OCI-M2 (cell line): ENCODE measurements around the gene DRC1.

Experiments used
- DNase-seq: peaks from one replicate; lab custom pipeline; 2025; ENCODE audit not compliant: unreplicated experiment; lab: John Stamatoyannopoulos, UW

Gene DRC1

DNA sequence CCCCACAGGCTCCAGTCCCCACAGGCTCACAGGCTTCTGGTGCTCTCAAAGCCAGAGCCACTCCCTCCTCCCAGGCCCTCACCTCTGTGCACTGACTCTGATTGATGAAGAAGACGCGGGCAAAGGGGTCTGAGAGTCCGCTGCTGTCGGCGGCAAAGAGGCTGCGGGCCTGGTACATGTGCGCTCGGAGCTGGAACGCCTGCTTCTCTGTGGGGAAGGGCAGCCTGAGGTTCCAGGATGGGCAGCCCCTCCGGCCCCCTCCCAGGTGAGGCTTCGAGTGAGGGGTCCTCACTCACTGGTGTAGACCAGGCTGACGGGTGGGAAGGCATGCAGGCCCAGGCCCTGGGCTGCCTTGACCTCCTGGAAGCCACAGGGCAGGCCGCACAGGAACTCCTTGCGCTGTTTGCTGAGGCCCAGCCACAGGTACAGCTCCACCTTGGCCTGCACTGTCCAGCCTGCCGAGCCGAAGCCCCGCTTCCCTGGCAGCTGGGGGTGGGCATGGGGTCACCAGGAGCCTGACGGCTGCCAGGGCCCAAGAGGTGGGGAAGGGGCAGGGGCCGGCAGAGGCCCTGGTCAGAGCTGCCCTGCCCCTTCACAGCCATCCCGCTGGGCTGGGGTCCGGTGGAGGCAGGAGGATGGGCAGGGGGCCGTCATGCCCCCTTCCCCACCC, 74.2 kb downstream of the DRC1 start:
- DNase-seq, result no peak

DNA sequence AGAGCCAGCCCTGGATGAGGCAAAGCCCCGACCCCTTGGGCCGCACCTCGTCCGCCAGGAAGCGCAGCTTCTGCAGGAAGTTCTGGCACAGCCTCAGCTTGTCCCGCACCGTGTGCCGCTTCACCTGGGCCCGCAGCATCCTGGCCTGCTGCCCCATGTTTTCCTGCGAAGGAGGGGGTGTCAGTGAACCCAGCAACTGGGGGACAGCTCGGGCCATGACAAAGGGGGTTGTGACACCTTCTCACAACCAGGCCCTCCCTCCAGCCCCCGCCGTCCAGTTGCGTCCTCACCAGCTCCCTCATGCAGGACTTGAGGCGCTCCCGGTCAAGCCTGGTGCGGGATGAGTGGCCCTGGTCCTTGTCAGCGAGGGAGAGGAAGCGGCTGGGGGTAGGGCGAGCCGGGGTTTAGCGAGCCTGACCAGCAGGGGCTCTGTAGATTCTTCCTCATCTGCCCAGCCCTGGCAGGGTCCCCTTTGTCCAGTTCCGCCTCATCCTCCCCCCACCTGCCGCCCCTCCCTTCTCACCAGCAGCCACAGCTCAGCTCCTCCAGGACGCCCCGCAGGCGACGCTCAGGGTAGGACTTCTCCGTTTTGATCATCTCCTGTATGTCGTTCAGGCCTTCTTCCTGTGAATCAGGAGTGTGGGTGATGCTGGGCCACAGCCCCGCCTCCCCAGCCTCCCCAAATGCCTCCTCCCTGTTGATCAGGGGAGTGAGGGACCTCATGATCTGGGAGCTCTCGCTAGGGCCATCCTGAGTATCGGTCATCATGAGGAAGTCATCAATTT, 75.6 kb downstream of the DRC1 start:
- DNase-seq, result no peak

DNA sequence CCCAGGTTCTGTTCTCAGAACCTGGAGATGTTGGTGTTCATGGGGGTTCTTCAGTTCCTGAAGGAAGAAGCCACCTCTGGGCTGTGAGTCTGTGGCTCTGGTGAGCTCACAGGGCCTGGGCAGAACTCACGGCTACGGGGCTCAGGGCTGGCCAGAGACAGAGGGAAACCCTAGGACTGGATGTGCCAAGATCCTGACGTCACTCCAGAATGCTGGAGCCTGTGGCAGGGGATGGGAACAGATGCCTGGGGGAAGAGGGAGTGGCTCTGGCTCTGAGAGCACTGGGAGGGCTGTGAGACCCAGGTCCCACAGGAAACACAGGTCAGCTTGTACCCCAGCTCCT, 76.2 kb downstream of the DRC1 start, which contains the start of gene OTOF:
Gene OTOF (minus strand): TSS at position 214 of the 343 bp plus-strand sequence.
- DNase-seq, result no peak

DNA sequence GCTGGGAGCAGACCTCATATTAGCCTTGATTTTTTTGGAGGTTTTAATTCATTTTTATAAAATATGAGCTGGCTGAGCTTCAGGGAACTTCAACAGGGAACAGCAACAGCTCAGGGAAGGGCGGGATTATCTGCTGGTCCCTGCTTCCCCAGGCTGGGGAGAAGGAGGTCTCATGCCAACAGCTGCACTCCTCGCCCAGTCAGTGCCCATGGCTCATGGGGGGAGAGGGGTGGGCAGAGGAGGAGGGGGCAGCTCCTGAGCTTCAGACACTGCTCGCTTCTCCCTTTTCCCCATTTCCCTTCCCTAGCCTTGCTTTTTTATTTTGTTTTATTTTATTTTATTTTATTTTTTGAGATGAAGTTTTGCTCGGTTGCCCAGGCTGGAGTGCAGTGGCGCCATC, 76.6 kb downstream of the DRC1 start:
- DNase-seq, result no peak

DNA sequence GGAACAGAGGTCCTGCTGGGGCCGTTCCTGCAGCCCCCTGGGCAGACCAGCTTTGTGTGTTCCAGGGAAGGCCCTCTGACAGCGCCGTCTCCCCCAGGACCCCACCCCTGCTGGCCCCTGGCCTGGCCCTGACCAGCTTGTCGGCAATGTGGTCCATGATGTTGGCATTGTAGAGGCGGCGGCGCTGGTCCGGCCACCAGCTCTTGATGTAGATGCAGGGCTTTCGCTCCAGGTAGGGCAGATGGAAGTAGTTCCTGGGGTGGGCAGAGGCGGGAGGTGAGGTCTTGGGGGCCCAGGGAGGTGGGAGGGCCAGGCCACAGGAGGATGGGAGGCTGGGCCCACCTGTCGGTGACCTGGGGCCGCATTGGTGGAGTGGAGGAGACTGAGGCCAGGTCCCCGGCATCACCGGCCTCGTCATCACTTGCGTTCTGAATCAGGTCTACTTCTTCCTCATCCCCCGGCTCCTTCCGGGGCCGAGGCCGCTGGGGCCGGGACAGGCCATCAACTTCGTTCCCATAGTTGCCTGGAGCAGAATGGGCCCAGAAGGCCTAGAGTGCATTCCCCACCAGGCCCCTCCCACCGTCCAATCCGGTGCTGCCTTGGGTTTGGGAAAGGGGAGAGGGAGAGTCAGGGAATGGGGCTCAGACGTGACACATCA, 77.5 kb downstream of the DRC1 start:
- DNase-seq, result no peak

DNA sequence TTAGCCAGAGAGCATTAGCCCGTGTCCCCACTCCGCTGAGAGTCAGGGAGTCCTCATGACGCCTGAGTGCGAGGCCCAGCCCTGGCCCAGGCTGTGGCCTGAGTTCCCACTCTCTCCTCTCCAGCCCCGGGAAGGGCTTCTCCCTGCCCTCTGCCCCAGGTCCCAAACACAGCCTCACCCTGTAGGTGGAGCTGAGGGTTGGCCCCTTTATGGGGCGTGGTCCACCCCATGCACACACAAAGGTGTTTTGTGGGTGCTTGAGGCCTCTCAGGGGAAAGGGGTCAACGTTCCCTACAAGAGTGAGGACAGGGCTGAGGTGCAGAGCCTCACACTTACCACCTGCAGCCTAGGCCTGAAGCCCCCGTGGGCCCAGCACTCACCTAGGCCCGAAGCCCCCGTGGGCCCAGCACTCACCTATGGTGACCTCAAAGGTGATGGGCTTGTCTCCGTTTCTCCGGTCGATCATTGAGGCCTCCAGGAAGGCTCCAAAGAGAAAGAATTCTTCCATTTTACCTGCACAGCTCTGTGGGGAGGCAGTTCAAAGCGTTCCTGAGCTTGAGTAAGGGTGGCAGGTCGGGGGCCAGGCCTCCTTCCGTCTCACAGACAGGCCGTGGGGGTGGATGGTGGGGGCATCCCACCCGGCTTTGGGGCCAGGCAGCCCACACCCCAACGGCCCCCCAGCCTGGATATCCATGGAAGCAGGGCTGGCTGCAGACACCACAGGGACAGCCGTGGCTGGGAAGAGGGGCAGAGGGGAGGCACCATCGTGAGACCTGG, 78.3 kb downstream of the DRC1 start:
- DNase-seq, result no peak

DNA sequence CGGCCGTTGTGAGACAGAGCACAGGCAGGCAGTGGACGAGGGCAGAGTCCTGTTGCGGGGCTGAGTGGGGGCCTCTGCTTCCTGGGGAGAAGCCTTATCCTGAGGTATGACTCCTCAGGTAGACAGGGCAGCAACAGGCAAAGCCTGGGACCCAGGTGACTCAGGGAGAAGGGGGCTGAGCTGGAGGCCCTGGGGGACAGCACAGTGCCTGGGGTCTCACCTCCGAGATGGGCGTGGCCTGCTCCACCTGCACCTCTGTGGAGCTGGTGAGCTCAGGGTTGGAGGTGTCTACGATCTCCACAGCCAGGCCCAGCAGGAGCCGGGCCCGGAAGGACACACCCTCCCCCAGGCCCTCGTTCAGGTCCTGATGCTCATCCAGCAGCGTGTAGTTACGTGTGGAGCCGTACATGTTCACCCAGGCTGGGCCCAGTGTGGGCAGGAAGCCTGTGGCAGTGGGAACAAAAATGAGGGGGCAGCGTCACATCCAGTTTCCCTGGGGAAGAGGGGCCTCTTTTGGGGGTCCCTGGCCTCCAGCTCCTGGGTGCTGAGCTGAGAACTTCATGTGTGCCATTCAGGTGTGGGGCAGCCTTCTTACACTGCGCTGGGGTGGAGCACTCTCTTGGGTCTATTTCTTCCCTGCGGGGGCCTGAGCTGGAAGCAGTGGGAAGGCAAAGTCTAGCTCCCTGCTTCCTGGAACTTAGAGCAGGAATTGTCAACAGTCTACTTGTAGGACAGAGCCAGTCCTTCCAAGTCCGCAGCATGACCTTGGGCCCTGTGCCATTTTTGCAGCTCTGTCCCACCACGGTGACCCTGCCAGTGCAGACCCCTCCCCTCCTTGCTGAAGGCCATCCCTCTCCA, 79.1 kb downstream of the DRC1 start:
- DNase-seq, result no peak

DNA sequence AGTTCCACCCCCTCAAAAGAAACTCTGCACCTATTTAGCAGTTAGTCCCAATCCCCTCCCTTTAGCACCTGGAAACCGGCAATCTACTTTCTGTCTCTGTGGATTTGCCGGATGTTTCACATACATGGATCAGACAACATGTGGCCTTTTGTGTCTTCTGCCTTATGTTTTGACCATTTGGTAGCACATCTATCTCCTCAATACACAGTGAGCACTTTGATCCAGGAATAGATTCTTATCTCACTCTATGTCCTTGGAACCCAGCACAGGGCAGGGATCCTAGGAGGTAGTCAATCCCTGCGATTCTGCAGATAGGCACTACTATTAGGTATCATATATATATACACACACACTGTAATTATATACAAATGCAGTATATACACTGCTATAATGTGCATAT, 80.0 kb downstream of the DRC1 start:
- no peak for DNase-seq

DNA sequence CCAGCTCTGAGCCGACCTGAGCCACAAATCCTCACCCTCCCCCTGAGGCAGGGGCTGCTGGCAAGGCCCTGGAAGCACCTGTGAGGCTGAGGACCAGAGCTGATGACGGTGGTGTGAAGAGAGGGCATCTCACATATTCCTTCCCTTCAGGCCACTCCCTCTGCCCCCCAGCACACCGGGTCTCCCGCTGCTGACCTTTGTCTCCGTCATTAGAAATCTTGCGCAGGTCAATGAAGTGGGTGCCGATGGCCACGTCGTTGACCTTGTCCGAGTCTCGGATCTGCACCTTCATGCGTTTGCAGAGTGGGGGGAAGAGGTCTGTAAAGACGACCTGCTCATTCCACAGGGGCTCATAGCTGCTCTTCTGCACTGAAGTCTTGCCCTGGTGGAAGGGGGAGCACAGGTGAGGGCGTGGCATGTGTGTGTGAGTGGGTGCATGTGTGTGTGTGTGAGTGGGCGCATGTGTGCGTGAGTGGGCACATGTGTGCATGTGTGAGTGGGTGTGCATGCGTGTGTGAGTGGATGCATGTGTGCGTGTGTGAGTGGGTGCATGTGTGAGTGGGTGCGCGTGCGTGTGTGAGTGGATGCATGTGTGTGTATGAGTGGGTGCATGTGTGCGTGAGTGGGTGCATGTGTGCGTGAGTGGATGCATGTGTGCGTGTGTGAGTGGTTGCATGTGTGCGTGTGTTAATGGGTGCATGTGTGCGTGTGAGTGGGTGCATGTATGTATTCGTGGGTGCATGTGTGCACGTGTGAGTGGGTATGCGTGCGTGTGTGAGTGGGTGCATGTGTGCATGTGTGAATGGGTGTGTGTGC, 80.7 kb downstream of the DRC1 start:
- DNase-seq, result no peak

DNA sequence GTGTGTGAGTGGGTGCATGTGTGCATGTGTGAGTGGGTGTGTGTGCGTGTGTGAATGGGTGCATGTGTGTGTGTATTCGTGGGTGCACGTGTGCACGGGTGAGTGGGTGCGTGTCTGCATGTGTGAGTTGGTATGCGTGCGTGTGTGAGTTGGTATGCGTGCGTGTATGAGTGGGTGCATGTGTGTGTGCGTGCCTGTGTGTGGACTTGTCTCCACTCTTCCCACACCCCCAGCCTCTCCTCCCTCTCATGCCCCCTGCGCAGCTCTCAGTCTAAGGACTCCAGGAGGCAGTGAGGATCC, 81.3 kb downstream of the DRC1 start:
- no peak for DNase-seq

DNA sequence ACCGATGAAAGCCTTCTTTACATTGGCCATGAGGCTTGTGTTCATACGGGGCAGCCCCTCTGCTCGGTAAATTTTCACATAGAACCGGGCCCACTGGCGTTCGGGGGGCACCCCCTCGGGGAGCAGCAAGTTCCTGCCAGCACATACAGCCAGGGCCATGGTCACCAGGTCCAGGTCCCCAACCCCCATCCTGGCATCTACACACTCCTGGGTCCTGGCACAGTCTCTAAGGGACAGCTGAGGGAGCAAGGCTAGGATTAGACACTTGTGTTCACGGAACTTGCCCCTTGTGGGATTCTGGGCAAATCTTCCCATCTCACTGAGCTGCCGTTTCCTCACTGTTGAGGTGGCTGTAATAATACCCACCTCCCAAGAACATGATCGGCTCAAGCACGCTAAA, 81.8 kb downstream of the DRC1 start:
- no peak for DNase-seq

DNA sequence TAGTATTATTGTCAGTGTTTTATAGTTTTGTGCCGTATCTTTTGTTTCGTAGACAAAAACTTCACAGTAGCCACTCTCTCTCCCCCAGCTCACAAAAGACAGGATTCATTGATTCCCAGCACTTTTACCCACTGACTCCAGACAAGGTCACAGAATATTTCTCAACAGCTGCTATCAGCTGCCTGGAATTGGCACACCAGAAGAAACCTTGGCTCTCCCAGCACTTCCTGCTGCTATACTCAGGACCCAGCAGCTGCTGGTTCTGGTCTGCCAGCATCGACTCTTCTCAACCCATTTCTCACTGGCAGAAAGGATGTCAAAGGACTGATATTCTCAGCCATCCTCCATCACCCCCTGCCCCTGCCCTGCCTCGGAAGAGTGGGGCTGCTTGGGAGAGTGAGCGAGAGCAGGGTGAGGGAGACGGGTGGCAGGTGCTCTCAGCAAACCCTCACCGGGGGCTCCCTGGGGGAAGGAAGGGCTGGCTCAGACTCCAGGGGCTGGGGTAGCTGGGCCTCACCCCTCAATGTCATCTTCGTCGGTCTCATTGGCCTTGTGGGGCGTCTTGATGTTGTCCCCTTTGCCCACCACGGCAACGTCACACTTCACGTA, 82.3 kb downstream of the DRC1 start:
- no peak for DNase-seq

DNA sequence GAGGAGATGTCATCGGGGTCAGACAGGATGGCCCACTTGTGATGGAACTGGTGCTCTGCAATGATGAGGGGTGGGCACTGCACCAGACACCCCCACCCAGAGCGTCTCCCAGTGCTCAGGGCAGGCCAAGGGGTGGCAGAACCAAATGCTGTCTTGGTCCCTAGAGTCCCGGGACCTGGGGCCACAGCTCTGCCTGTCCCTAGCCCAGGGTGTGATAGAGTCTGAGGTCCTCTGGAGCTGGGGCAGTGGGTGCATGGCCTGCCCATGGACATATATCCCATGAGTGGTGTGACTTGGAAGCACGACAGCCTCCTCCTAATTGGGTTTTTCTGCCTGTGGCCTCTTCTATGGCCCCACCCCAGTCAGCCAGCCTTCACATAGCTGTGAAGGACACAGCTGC, 82.9 kb downstream of the DRC1 start:
- DNase-seq, result no peak

DNA sequence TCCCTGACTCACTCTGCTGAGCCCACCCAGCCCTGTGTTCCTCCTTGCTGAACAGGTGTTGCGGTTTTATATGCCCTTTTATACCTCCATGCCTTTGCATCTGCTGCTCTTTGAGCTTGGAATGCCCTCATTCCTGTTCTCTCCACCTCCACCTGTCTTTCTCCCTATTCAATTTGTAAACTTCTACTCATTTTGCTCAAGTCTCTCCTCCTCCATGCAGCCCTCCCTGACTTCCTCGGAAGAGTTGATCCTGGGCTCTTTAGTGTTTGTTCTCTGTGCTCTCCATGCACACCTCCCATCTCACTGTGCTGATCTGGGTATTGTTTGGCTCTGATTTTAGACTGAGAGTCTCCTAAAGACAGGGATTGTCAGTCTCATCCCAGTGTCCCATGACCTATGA, 83.4 kb downstream of the DRC1 start:
- no peak for DNase-seq

DNA sequence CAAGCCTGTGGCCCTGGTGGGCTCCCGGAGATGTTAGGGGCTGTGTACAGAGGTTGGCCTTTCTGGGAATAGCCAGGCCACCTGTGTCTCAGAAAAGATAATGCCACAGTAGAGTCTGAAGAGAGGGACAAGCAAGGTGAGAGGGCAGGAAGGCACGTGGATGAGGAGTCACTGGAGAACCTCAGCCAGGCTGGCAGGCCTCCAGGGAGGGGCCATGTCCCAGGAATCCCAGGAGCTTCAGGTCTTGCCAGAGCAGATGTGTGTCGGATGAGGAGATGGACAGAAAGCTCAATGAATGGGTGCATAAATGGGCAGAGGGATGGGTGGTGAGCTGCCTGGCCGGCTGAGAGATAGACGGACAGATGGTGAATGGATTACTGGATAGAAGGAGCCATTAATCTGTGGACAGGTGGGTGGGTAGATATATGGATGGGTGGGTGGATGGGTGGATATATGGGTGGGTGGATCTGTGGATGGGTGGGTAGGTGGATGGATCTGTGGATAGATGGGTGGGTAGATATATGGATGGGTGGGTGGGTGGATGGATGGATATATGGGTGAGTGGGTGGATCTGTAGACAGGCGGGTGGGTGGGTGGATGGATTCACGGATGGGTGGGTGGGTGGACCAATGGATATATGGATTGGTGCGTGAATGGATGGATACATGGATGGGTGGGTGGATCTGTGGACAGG, 84.2 kb downstream of the DRC1 start:
- DNase-seq, result no peak

DNA sequence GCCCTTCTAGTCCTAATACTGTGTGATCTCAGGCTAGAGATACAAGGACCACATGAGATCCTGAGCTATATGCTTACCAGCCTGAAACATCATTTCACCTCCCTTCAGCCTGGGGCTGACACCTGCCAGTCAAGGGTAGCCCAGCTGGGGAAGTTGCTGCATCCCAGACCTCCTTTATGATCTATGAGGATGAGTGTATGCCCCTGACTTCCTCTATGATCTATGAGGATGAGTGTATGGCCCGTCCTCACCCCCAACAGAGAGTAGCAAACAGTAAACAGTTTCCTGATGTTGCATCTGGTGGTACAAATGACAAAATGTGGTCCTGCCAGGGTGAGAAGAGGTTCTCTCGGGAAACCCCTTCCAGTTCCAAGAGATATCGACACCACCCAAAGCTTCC, 85.1 kb downstream of the DRC1 start:
- no peak for DNase-seq

DNA sequence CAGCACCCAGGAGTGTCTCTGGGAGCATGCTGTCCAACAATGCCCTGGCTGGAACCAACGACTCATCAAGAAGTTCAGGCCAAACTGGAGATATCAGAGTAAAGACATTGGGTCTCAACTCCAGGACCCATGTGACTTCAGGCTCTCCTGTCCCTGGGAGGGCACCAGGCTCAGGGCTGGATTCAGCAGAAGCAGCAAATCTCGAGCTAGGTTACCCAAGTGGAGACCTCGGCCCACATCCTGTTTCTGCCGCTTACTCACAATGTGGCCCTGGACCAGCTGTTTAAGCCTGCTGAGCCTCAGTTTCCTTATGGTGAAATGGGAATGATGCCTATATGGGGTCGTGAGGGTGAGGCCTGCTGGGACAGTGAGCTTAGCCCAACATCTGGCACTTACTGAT, 85.5 kb downstream of the DRC1 start:
- DNase-seq, result no peak

DNA sequence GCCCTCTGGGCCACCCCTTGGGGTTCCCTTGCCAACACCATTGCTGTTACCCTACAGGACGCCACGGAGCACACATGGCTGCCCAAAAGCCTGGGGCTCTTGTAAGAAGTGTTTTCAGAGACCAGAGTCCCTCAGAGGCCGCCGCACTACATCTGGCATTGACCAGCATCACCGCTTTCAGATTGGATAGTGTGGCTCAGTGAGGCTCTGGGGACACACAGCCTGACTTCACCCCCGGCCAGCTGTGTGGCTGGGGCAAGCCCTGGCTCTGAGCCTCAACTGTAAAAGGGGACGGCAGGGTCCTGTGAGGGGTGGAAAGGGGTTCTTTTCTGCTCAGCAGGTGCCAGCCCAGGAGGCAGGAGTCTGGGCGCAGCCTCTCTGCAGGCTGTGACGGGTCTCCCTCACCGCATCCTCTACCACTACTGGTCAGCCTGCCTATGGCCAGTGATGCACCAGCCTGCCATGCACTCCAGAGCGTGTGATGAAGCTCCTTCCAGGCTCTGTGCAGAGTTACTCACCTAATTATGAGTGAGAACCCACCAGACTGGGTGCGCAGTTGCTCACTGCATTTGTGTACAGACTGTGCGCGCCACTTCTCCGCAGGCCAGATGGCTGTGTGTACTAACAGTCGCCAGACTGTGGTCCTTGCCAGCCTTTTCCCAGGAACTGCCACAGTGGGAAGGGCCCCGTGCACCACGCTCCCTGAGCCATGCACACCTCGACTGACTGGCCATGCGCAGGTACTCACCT, 86.9 kb downstream of the DRC1 start:
- DNase-seq, result no peak
